LHCN-M2 (cell line): ENCODE measurements around the gene AKAP7. TPM values are rescaled to one million over a fixed set of nuclear protein-coding genes. Genes with fewer than 3 reads are reported as not detected.
A peak's percentile ranks its signal among the peaks of the same experiment; 100 is the strongest.
"Not testable (repeated sequence)": the region's sequence is repeated elsewhere in the genome, so short reads cannot be mapped to it uniquely, and the experiment has no call there.

Experiments
- DNase-seq: peaks from one replicate; pipeline ENCODE4 v3.0.0-alpha.2; 2012; ENCODE audit warnings: low read depth
- polyA plus RNA-seq: library from polyadenylated mRNA; unstranded; fragments of >200 nt; gene quantifications from one replicate; pipeline ENCODE4 v1.2.1, GENCODE V29; 2012; ENCODE audit warnings: missing spikeins
- total RNA-seq: library from RNA; depleted of rRNA; stranded (reverse); fragments of >200 nt; gene quantifications from 2 replicates; pipeline ENCODE4 v1.2.3, GENCODE V29; 2014; rRNA removed

AKAP7 gene
- 5.4 and 6.8 TPM in 2 replicates for total RNA-seq
- 1.9 TPM for polyA plus RNA-seq

- peak; percentile 72 for DNase-seq
Measured at GRCh38 chr6:131135244-131136020, at the start of gene AKAP7. AKAP7 (plus strand) TSS chr6:131135467; CDS start chr6:131135764, 297 bp downstream.

GRCh38 chr6:131090339-131090738, 44.9 kb upstream of the AKAP7 start:
- not testable (repeated sequence) for DNase-seq

GRCh38 chr6:131091944-131092343, 43.3 kb upstream of the AKAP7 start:
- DNase-seq: not testable (repeated sequence)

- DNase-seq: no peak
Measured at GRCh38 chr6:131093334-131093733, 41.9 kb upstream of the AKAP7 start.

- DNase-seq: no peak
Measured at GRCh38 chr6:131096786-131097185, 38.5 kb upstream of the AKAP7 start.

GRCh38 chr6:131101911-131102680, 33.2 kb upstream of the AKAP7 start:
- DNase-seq: peak; percentile 56

GRCh38 chr6:131103296-131103695, 32.0 kb upstream of the AKAP7 start:
- DNase-seq: no peak

GRCh38 chr6:131103901-131104300, 31.4 kb upstream of the AKAP7 start:
- no peak for DNase-seq

- DNase-seq: peak; percentile 35
Measured at GRCh38 chr6:131107151-131107550, 28.1 kb upstream of the AKAP7 start.

- DNase-seq: no peak
Measured at GRCh38 chr6:131112249-131112648, 23.0 kb upstream of the AKAP7 start.

- DNase-seq: no peak
Measured at GRCh38 chr6:131115651-131116050, 19.6 kb upstream of the AKAP7 start.

GRCh38 chr6:131116321-131116720, 18.9 kb upstream of the AKAP7 start:
- no peak for DNase-seq

- peak; percentile 57 for DNase-seq
Measured at GRCh38 chr6:131116755-131117360, 18.4 kb upstream of the AKAP7 start.

GRCh38 chr6:131117878-131118277, 17.4 kb upstream of the AKAP7 start:
- DNase-seq: no peak

GRCh38 chr6:131122007-131122406, 13.3 kb upstream of the AKAP7 start:
- DNase-seq: no peak

GRCh38 chr6:131122516-131122915, 12.8 kb upstream of the AKAP7 start:
- no peak for DNase-seq

- DNase-seq: peak; percentile 13
Measured at GRCh38 chr6:131124336-131125071, 10.8 kb upstream of the AKAP7 start.

- no peak for DNase-seq
Measured at GRCh38 chr6:131125431-131125830, 9.8 kb upstream of the AKAP7 start.

- no peak for DNase-seq
Measured at GRCh38 chr6:131129689-131130553, 5.3 kb upstream of the AKAP7 start.

- peak; percentile 62 for DNase-seq
Measured at GRCh38 chr6:131130554-131130940, 4.7 kb upstream of the AKAP7 start.

- no peak for DNase-seq
Measured at GRCh38 chr6:131132360-131132759, 2.9 kb upstream of the AKAP7 start.
